ENCODE measurements around the gene LMTK3. TPM values are rescaled to one million over a fixed set of nuclear protein-coding genes. Genes with fewer than 3 reads are reported as not detected.

Gene LMTK3
- total and polyA plus RNA-seq, 2 of the 13 experiments (the other 11 are each of a cell fraction or from before 2014, with no cell fraction given), result 0.18 to 0.29 TPM

DNA sequence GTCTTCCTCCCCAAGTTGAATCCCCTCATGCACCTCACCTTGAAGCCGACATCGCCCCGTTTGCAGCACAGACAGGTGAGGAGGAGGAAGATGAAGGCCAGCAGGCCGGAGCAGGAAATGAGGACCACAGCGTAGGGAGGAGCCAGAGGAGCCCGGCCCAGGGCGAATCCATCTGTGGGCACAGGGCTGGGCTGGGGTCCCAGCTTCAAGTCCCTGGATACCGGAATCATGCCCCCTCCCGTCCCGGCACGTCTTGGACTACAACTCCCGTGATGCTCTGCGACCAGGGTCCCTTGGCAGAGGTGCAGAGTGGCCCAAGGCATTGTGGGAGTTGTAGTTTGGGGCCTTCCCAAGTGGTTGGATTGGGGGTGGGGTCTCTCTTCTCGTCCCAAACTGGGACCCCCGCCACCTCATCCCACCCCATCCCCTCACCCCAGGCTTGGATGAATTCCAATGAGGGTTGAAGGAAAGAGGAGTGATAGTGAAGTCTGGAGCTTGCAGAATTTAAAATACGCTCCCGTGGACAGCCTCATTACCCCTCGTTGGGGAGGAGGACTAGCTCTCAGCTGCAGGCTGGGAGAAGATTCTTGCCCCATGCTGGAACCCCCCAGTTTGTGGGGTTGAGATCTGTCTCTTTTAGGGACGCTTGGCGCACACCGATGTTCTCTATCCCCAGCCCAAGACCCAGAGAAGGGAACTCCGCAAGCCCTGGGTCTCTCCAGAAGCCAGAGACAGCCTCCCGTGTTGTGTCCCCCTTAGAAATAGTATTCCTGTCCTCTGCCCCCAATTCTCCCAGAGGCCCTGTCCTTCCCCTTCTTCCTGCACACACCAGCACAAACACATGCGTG, 990 bp downstream of the LMTK3 start (continued):
- peak; percentile 69 for TF ChIP-seq GABPB1 (CRISPR knock-in tag; IDR thresholded peaks at IDR 0.05)
- TF ChIP-seq HES4 (CRISPR knock-in tag; IDR thresholded peaks at IDR 0.05; ENCODE audit: borderline replicate concordance), result no peak

DNA sequence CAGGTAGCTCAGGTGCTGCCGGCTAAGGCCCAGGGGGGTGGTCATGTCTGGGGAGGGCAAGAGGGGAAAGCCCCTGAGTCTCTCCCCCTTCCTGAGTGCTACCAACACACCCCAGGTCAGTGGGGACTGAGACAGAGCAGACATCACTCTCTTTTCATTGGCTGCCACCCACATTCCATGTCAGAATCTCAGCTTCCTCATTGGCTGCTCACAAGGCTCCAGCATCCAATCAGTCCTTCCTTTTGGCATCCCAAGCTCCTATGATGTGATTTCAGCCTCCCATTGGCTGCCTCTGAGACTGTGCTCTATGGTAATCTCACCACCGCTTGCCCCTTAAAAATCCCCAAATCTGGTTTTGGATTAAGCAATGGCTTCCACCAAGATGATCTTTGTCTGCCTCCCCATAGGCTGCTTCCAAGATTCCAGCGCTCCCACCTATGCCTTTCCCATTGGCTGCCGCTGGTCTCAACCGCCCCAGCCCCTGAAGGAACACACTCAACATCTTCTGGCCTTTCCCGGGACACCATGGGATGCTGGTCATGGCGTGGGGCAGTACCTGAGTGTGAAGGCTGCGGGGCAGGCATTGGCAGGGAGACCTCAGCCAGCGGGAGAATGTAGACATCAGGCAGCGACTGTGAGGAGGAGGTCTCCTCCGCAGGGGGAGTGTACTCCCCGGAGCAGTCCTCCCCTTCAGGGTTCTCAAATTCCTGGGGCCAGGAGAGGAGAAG, 2.0 kb downstream of the LMTK3 start:
- no peak overlapping the region for H3K27ac ChIP-seq (ENCODE audit: extremely low read length, insufficient read depth, low read length)
- TF ChIP-seq ZNF552 (CRISPR knock-in tag; IDR thresholded peaks at IDR 0.05; ENCODE audit: borderline replicate concordance) (no peak), NFYC (CRISPR knock-in tag; IDR thresholded peaks at IDR 0.05) (peak; percentile 64), NFYB (CRISPR knock-in tag; IDR thresholded peaks at IDR 0.05) (peak; percentile 70)
- H3K9me3 ChIP-seq (ENCODE audit: low read length), result no peaks in the 10 kb centered on the region
- in situ Hi-C loops (cut with HindIII; ENCODE audit: extremely low pct_ligation_motif_present, low pct_unique_long_range_greater_than_20kb) (no loop called here), intact Hi-C loops (cut with micrococcal nuclease; ENCODE audit: unreplicated experiment) (no loop called here)
- ChIA-PET CTCF (ENCODE audit: low intra/inter-chr PET ratio, low total read pairs) (no interaction called here), POLR2A (no interaction called here)
- no peak overlapping the region for H3K4me3 ChIP-seq (replicated peaks in 1 of 3; ENCODE audit: insufficient read depth in 1 of 3, low read depth in 2 of 3, low read length in 3 of 3)
- no peaks in the 10 kb centered on the region for H3K36me3 ChIP-seq (replicated peaks in 1 of 2; ENCODE audit: control insufficient read depth in 1 of 2, insufficient read depth in 2 of 2, low read length in 2 of 2)
- H3K9ac ChIP-seq (ENCODE audit: insufficient read depth, low read depth, low read length), result no peak overlapping the region
- no peak overlapping the region for H3K4me2 ChIP-seq (ENCODE audit: low read depth, low read length)
- no TSS peak for BruUV-seq (replicated peaks)
- H3K4me1 ChIP-seq (ENCODE audit: insufficient read depth, low read length), result peaks cover 23% of the 10 kb centered on the region
- no peak for DNase-seq (ENCODE audit: low spot score)
- no peak for FAIRE-seq
- no peak for ATAC-seq
- H2AFZ ChIP-seq (ENCODE audit: low read length), result no peak overlapping the region
- H4K20me1 ChIP-seq (ENCODE audit: insufficient read depth, low read length), result no peaks in the 10 kb centered on the region
- 19% methylated on average over 6 of the region's 12 CpGs for WGBS (ENCODE audit: low lambda C conversion rate)
- H3K79me2 ChIP-seq (ENCODE audit: insufficient read depth, low read length), result no peaks in the 10 kb centered on the region
- H3K27me3 ChIP-seq (ENCODE audit: control insufficient read depth in 1 of 2, insufficient read depth in 2 of 2, low read length in 2 of 2), result peaks cover 7 to 39% of the 10 kb centered on the region in 2 experiments; a peak in 4 of 5 replicates

All from HepG2 (cell line).